ENCODE measurements around the gene THYN1. TPM values are rescaled to one million over a fixed set of nuclear protein-coding genes. Genes with fewer than 3 reads are reported as not detected.

Gene THYN1
- total and polyA plus RNA-seq, 10 donors, result 24.5 to 54.8 (median 39.7) TPM

GRCh38 chr11:134205729-134206128 lies 47.4 kb downstream of the THYN1 start:
- Histone ChIP-seq H3K9me3 (no peaks in the 10 kb centered on the region), H3K4me3 (no peak overlapping the region), H3K27me3 (replicated peaks in 1 of 7) (no peaks in the 10 kb centered on the region), H3K36me3 (peaks cover 6 to 92% (median 68%) of the 10 kb centered on the region in 6 donors), H3K4me1 (no peaks in the 10 kb centered on the region), H3K27ac (no peak overlapping the region)
- intact Hi-C loops (cut with DNase I; ENCODE audit: low total_unique reads), result loop anchor here (10.0 kb wide), 1 partner anchor 49 kb away; the partner anchor contains the start of genes ACAD8 and THYN1
- DNase-seq, result no peak
- 95 to 96% (median 96%) methylated on average over 9 of the region's 9 CpGs for WGBS, 5 donors
- TF ChIP-seq, protein P1, sequence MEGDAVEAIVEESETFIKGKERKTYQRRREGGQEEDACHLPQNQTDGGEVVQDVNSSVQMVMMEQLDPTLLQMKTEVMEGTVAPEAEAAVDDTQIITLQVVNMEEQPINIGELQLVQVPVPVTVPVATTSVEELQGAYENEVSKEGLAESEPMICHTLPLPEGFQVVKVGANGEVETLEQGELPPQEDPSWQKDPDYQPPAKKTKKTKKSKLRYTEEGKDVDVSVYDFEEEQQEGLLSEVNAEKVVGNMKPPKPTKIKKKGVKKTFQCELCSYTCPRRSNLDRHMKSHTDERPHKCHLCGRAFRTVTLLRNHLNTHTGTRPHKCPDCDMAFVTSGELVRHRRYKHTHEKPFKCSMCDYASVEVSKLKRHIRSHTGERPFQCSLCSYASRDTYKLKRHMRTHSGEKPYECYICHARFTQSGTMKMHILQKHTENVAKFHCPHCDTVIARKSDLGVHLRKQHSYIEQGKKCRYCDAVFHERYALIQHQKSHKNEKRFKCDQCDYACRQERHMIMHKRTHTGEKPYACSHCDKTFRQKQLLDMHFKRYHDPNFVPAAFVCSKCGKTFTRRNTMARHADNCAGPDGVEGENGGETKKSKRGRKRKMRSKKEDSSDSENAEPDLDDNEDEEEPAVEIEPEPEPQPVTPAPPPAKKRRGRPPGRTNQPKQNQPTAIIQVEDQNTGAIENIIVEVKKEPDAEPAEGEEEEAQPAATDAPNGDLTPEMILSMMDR (IDR thresholded peaks at IDR 0.05 in 8 of 11, conservative IDR thresholded peaks at IDR 0.05 in 3 of 11), result no peak
- TF ChIP-seq POLR2AphosphoS5 (IDR thresholded peaks at IDR 0.05) (no peak), POLR2A (IDR thresholded peaks at IDR 0.05) (no peak)

DNA sequence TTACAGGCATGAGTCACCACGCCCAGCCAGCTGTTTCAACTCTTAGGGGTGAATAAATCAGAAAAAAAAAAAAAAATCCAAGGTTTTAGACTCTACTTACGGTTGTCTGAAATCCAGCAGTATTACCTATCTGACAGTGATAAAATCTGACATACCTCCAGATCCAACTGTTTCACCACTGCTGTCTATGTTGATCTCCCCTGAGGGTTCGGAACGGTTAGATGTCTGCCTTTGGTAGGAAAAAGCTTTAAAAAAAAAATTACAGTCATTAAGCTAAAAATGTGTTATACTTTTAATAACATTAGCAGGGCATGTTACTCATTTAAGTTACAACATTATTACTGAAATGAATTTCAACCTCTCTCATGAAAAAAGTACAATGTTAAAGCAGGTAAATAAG lies 50.5 kb downstream of the THYN1 start:
- TF ChIP-seq POLR2A (IDR thresholded peaks at IDR 0.05) (no peak), POLR2AphosphoS5 (IDR thresholded peaks at IDR 0.05) (no peak)
- TF ChIP-seq, protein P1 (IDR thresholded peaks at IDR 0.05 in 8 of 11, conservative IDR thresholded peaks at IDR 0.05 in 3 of 11), result no peak
- H3K27ac ChIP-seq, result no peak overlapping the region
- intact Hi-C loops (cut with DNase I; ENCODE audit: low total_unique reads), result loop anchor here (10.0 kb wide), 1 partner anchor 52 kb away; the partner anchor contains the start of genes ACAD8 and THYN1
- no peak overlapping the region for H3K4me3 ChIP-seq
- 95 to 99% (median 97%) methylated on average over 4 of the region's 4 CpGs for WGBS, 5 donors
- no peak for DNase-seq
- no peaks in the 10 kb centered on the region for H3K27me3 ChIP-seq (replicated peaks in 1 of 7)
- H3K36me3 ChIP-seq, result peaks cover 6 to 92% (median 52%) of the 10 kb centered on the region in 6 donors
- no peaks in the 10 kb centered on the region for H3K9me3 ChIP-seq
- H3K4me1 ChIP-seq, result no peaks in the 10 kb centered on the region

DNA sequence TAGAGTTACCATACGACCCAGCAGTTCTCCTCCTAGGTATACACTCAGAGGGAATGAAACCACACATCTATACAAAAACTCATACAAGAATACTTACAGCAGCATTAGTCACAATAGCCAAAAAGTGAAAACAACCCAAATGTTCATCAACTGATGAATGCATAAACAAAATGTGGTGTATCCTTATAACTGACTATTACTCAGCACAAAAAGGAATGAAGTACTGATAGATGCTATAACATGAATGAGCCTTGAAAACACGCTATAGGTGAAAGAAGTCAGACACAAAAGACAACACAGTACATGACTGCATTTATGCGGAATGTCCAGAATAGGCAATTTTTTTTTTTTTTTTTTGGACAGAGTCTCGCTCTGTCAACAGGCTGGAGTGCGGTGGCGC lies 52.5 kb downstream of the THYN1 start:
- H3K9me3 ChIP-seq, result no peaks in the 10 kb centered on the region
- H3K27me3 ChIP-seq (replicated peaks in 1 of 7), result no peaks in the 10 kb centered on the region
- peaks cover 4 to 100% (median 47%) of the 10 kb centered on the region in 6 donors for H3K36me3 ChIP-seq
- H3K27ac ChIP-seq, result no peak overlapping the region
- H3K4me3 ChIP-seq, result no peak overlapping the region
- no peaks in the 10 kb centered on the region for H3K4me1 ChIP-seq
- no peak for DNase-seq
- 93 to 99% (median 96%) methylated on average over 6 of the region's 6 CpGs for WGBS, 5 donors
- intact Hi-C loops (cut with DNase I; ENCODE audit: low total_unique reads), result loop anchor here (10.0 kb wide), 1 partner anchor 54 kb away; the partner anchor contains the start of genes ACAD8 and THYN1
- no peak for TF ChIP-seq POLR2A (IDR thresholded peaks at IDR 0.05)
- TF ChIP-seq, protein P1 (IDR thresholded peaks at IDR 0.05 in 8 of 11, conservative IDR thresholded peaks at IDR 0.05 in 3 of 11), result no peak
- no peak for TF ChIP-seq POLR2AphosphoS5 (IDR thresholded peaks at IDR 0.05)

GRCh38 chr11:134199531-134199930 lies 53.6 kb downstream of the THYN1 start:
- Histone ChIP-seq H3K36me3 (peaks cover 0 to 100% (median 41%) of the 10 kb centered on the region in 6 donors), H3K27ac (no peak overlapping the region), H3K4me3 (no peak overlapping the region), H3K27me3 (replicated peaks in 1 of 7) (no peaks in the 10 kb centered on the region), H3K4me1 (no peaks in the 10 kb centered on the region), H3K9me3 (no peaks in the 10 kb centered on the region)
- TF ChIP-seq, protein P1 (IDR thresholded peaks at IDR 0.05 in 8 of 11, conservative IDR thresholded peaks at IDR 0.05 in 3 of 11), result no peak
- TF ChIP-seq POLR2AphosphoS5 (IDR thresholded peaks at IDR 0.05) (no peak), POLR2A (IDR thresholded peaks at IDR 0.05) (no peak)
- DNase-seq, result no peak
- 96 to 98% (median 97%) methylated on average over 9 of the region's 9 CpGs for WGBS, 5 donors
- intact Hi-C loops (cut with DNase I; ENCODE audit: low total_unique reads), result no loop called here

Other genes with a start within 250 kb of the THYN1 start
- gene JAM3, start 184.3 kb downstream of the THYN1 start, total RNA-seq, result 10 to 100 TPM; 20.8 to 28.7 (median 24.7) TPM
- gene JAM3, start 184.3 kb downstream of the THYN1 start, polyA plus RNA-seq, result 10 to 100 TPM in 2 of 3 donors, 1 to 10 TPM in 1; 9.5 to 20.5 (median 17.8) TPM
- gene NCAPD3, start 29.4 kb downstream of the THYN1 start, total RNA-seq, result 10 to 100 TPM; 20.2 to 33.0 (median 24.3) TPM
- gene NCAPD3, start 29.4 kb downstream of the THYN1 start, polyA plus RNA-seq, result 1 to 10 TPM; 3.0 to 5.5 (median 4.0) TPM
- gene VPS26B, start 28.7 kb downstream of the THYN1 start, total RNA-seq, result 10 to 100 TPM; 31.1 to 48.9 (median 43.2) TPM
- 10 to 100 TPM in 2 of 3 donors, 1 to 10 TPM in 1; 9.7 to 14.8 (median 11.6) TPM for gene VPS26B, start 28.7 kb downstream of the THYN1 start, polyA plus RNA-seq
- gene ACAD8, start 216 bp upstream of the THYN1 start, total RNA-seq, result 10 to 100 TPM; 19.7 to 37.5 (median 28.4) TPM
- 10 to 100 TPM; 15.7 to 20.5 (median 18.9) TPM for gene ACAD8, start 216 bp upstream of the THYN1 start, polyA plus RNA-seq
- gene GLB1L3, start 23.0 kb upstream of the THYN1 start, total RNA-seq, result under 1 TPM in 4 of 7 donors, not detected in 3; 0.14 to 0.25 (median 0.22) TPM
- under 1 TPM in 2 of 3 donors, not detected in 1; 0.13 to 0.21 TPM for gene GLB1L3, start 23.0 kb upstream of the THYN1 start, polyA plus RNA-seq
- gene GLB1L2, start 78.6 kb upstream of the THYN1 start, total RNA-seq, result 1 to 10 TPM in 1 of 7 donors, under 1 TPM in 5, not detected in 1; 0.36 to 1.5 (median 0.65) TPM
- under 1 TPM; 0.29 to 0.48 (median 0.46) TPM for gene GLB1L2, start 78.6 kb upstream of the THYN1 start, polyA plus RNA-seq
- gene B3GAT1, start 158.9 kb upstream of the THYN1 start, total RNA-seq, result 1 to 10 TPM in 6 of 7 donors, under 1 TPM in 1; 0.81 to 4.0 (median 1.7) TPM
- 1 to 10 TPM in 1 of 3 donors, under 1 TPM in 2; 0.43 to 2.1 (median 0.96) TPM for gene B3GAT1, start 158.9 kb upstream of the THYN1 start, polyA plus RNA-seq

Measured in spleen (tissue), 11 donors.